GM06990 (cell line): ENCODE measurements around the gene GRID2.

Experiments
- DNase-seq: peaks from one replicate; pipeline ENCODE4 v3.0.0-alpha.2; 2011; ENCODE audit not compliant: insufficient read length; ENCODE audit errors: extremely low read depth
- H3K27me3 ChIP-seq: replicated peaks from 2 replicates; pipeline ENCODE4 v1.6.0; 2011; ENCODE audit warnings: low read length; ENCODE audit not compliant: control insufficient read depth, insufficient read depth
- H3K36me3 ChIP-seq: 2 replicates; pipeline ENCODE4 v1.5.1; 2011; ENCODE audit warnings: low read length; ENCODE audit not compliant: control insufficient read depth, insufficient read depth
- H3K4me3 ChIP-seq: replicated peaks from 2 replicates; pipeline ENCODE4 v1.5.1; 2011; ENCODE audit warnings: low read depth, mild to moderate bottlenecking, control low read depth, low read length
- TF ChIP-seq, protein P1 (sequence below): IDR thresholded peaks from 2 replicates; pipeline ENCODE4 v1.5.1; 2011; ENCODE audit warnings: low read length, control low read depth, mild to moderate bottlenecking, inconsistent platforms; ENCODE audit not compliant: insufficient read depth, poor library complexity, severe bottlenecking

The GRID2 gene

DNA sequence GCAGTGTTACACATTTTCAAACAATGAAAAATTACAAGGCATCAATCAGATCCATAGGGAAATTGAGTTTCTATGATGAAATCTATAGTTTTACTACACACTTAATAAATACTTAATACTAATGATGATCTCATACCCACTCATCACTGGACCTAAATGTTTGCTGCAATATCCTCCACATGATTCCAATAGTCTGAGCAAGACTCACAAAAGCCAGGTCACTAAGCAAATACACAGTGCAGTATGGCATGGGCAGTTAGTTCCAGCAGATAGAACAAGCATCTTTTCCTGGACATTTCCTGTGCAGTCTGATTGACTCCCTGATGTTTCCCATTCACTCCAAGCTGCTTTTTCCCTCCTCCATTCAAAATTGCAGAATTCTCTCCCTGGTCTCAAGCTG is 1415.8 kb downstream of the GRID2 start:
- H3K36me3 ChIP-seq = no peaks in the 10 kb centered on the region
- DNase-seq = no peak
- H3K27me3 ChIP-seq = no peaks in the 10 kb centered on the region
- TF ChIP-seq, protein P1, sequence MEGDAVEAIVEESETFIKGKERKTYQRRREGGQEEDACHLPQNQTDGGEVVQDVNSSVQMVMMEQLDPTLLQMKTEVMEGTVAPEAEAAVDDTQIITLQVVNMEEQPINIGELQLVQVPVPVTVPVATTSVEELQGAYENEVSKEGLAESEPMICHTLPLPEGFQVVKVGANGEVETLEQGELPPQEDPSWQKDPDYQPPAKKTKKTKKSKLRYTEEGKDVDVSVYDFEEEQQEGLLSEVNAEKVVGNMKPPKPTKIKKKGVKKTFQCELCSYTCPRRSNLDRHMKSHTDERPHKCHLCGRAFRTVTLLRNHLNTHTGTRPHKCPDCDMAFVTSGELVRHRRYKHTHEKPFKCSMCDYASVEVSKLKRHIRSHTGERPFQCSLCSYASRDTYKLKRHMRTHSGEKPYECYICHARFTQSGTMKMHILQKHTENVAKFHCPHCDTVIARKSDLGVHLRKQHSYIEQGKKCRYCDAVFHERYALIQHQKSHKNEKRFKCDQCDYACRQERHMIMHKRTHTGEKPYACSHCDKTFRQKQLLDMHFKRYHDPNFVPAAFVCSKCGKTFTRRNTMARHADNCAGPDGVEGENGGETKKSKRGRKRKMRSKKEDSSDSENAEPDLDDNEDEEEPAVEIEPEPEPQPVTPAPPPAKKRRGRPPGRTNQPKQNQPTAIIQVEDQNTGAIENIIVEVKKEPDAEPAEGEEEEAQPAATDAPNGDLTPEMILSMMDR = no peak
- no peak overlapping the region for H3K4me3 ChIP-seq

DNA sequence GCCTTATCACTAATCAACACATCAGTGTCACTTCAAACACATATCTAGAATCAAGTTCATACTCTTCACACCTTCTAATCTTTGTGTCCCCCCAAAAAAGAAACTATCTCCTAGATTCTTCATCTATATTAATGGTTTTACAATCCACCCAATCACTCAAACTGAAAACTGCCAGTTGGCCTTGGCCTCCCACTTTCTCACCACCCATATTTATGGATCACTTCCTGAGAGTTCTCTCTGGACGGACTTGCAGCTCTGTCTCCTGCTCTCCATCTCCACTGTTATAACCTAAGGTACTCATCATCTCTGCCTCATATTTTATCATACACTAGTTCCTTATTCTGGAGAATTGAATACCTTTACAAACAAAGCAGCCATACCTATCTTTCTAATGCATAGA is 1418.7 kb downstream of the GRID2 start:
- no peak for DNase-seq
- TF ChIP-seq, protein P1 = no peak
- H3K27me3 ChIP-seq = no peaks in the 10 kb centered on the region
- no peak overlapping the region for H3K4me3 ChIP-seq
- H3K36me3 ChIP-seq = no peaks in the 10 kb centered on the region

DNA sequence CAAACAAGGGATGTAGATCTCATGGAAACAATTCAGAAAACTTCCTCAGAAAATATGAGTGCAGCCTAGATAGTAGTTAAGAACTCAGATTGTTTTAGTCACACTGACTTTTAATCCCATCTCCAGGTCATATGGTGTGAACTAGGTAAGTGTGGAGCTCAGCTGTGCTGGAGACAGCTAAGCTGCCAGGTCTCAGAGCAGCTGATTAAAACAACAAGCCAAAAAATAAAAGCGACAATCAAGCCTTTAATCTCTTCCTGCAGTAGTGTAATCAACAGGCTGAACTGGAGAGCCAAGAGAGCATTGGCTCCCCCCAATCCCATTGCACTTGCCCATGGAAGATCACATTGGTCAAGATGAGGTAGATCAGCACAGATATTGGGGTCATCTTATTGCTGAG is 1426.5 kb downstream of the GRID2 start:
- DNase-seq = no peak
- no peaks in the 10 kb centered on the region for H3K36me3 ChIP-seq

DNA sequence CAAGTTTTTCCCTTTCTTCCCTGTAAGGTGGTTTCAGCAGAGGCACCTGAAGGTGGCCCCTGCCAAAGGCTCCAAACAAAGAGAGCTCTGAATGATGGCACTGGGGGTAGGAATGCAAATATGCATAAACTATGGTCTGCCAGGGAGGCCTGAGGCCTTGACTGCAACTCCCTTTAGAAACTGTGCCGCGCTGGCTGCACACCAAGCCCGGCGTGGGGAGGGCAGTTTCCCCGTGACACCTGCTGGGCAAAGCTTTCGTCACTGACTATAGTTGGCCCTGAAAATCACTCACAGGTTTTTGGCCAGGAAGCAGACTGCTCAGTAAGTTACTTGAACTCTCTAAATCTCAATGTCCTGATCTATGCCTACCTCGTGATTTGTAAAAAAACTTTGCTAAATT is 1427.0 kb downstream of the GRID2 start:
- Histone ChIP-seq H3K27me3 (no peaks in the 10 kb centered on the region), H3K36me3 (no peaks in the 10 kb centered on the region), H3K4me3 (no peak overlapping the region)
- DNase-seq = no peak
- TF ChIP-seq, protein P1 = no peak

More for the DNA sequence above, 1426.5 kb downstream of the GRID2 start:
- TF ChIP-seq, protein P1 = no peak
- Histone ChIP-seq H3K4me3 (no peak overlapping the region), H3K27me3 (no peaks in the 10 kb centered on the region)

DNA sequence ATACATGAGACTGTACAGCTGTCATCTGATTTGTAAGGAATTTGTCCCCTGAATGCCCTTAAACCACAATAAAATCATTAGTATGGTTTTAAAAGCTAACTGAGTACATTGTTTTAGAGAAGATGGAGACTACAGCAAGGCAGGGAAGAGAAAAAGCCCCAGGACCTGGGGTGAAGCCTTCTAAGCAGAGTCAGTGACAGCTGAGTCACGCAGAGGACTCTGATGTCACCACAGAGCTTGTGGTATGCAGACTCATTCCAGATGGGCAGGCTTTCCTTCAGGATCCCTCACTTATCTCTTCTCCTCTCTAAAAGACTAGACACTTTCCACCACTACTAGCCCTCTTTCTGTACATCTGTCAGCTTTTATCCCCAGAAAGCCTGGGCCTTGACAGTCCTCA is 1427.7 kb downstream of the GRID2 start:
- DNase-seq = no peak
- H3K36me3 ChIP-seq = no peaks in the 10 kb centered on the region
- TF ChIP-seq, protein P1 = no peak
- H3K4me3 ChIP-seq = no peak overlapping the region
- H3K27me3 ChIP-seq = no peaks in the 10 kb centered on the region

DNA sequence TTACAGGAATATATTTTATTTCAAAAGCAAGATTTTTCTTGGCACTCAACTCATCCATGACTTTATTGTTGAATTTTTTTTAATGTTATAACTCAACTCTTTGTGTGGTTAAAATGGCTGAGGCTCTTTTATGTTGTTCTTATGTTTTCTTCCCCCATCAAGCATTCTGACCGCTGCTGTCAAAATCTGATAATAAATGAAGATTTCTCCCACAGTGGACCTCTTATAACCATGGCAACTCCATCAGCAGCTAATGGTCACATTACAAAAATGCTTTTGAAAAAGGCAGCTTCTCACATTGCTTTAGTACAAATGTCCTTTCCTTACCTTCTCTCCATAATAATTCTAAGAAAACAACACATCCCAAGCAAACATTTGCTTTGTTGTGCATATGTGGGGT is 1428.7 kb downstream of the GRID2 start:
- H3K27me3 ChIP-seq = no peaks in the 10 kb centered on the region
- TF ChIP-seq, protein P1 = no peak
- no peaks in the 10 kb centered on the region for H3K36me3 ChIP-seq
- no peak overlapping the region for H3K4me3 ChIP-seq
- DNase-seq = no peak
